PC-3 (cell line): ENCODE data around the gene SESN1. TPM values are rescaled to one million over a fixed set of nuclear protein-coding genes. Genes with fewer than 3 reads are reported as not detected.

Experiments used
- ATAC-seq: fragments of 200-7000 bp; cut with Tn5 transposase; 2 replicates; pipeline ENCODE4 v1.9.1; 2020; ENCODE audit warnings: mild to moderate bottlenecking, moderate library complexity
- BruUV-seq: library from RNA; stranded (reverse); fragments of 400-500 nt; replicated peaks from 2 replicates; lab custom pipeline; 2021; lab: Mats Ljungman, UMichigan
- CTCF ChIA-PET: fragments of 300-600 bp; sonication (Branson Sonifier 250); formaldehyde crosslinking; loops from one replicate; lab custom pipeline; 2022; ENCODE audit warnings: antibody characterized with exemption; lab: Charles Lee
- POLR2A ChIA-PET: fragments of 300-600 bp; sonication (Branson Sonifier 250); formaldehyde crosslinking; loops from one replicate; lab custom pipeline; 2022; ENCODE audit warnings: antibody characterized with exemption; ENCODE audit not compliant: unreplicated experiment; lab: Charles Lee
- DNase-seq: peaks from one replicate; pipeline ENCODE4 v3.0.0-alpha.2; 2015
- H2AFZ ChIP-seq: fragments of 300-600 bp; sonication (generic); 2 replicates; pipeline ENCODE4 v1.6.0; 2016; ENCODE audit warnings: antibody characterized with exemption, low read length
- H3F3A ChIP-seq: fragments of 300-600 bp; sonication (generic); one replicate; pipeline ENCODE4 v1.6.0; 2017; ENCODE audit warnings: antibody characterized with exemption, low read length, control low read depth, mild to moderate bottlenecking; ENCODE audit not compliant: unreplicated experiment
- H3K27ac ChIP-seq: fragments of 300-600 bp; sonication (generic); 2 replicates; pipeline ENCODE4 v1.5.1; 2016; ENCODE audit warnings: mild to moderate bottlenecking, low read length
- H3K27me3 ChIP-seq: fragments of 300-600 bp; sonication (generic); 2 replicates; pipeline ENCODE4 v1.6.1; 2016; ENCODE audit warnings: low read length, mixed read lengths
- H3K36me3 ChIP-seq: fragments of 300-600 bp; sonication (generic); 2 replicates; pipeline ENCODE4 v1.6.1; 2016; ENCODE audit warnings: low read depth, mixed run types, low read length, mixed read lengths
- H3K4me1 ChIP-seq: fragments of 300-600 bp; sonication (generic); 2 replicates; pipeline ENCODE4 v1.5.1; 2016; ENCODE audit warnings: low read length; ENCODE audit not compliant: insufficient read depth
- H3K4me2 ChIP-seq: fragments of 300-600 bp; sonication (generic); 2 replicates; pipeline ENCODE4 v1.6.0; 2016; ENCODE audit warnings: low read length
- H3K4me3 ChIP-seq: fragments of 300-600 bp; sonication (generic); 2 replicates; pipeline ENCODE4 v1.5.1; 2016; ENCODE audit warnings: mild to moderate bottlenecking, low read length, mixed read lengths
- H3K79me2 ChIP-seq: fragments of 300-600 bp; sonication (generic); 2 replicates; pipeline ENCODE4 v1.6.1; 2017; ENCODE audit warnings: low read length, mixed read lengths
- H3K9ac ChIP-seq: fragments of 300-600 bp; sonication (generic); 2 replicates; pipeline ENCODE4 v1.6.0; 2016; ENCODE audit warnings: mild to moderate bottlenecking, low read length
- H3K9me2 ChIP-seq: fragments of 300-600 bp; sonication (generic); replicated peaks from 2 replicates; pipeline ENCODE4 v1.6.1; 2016; ENCODE audit warnings: mixed run types, low read length, mixed read lengths
- H3K9me3 ChIP-seq: fragments of 300-600 bp; sonication (generic); 2 replicates; pipeline ENCODE4 v1.6.1; 2016; ENCODE audit warnings: low read length, mixed read lengths
- H4K20me1 ChIP-seq: fragments of 300-600 bp; sonication (generic); 2 replicates; pipeline ENCODE4 v1.6.1; 2016; ENCODE audit warnings: low read length, mixed read lengths
- CTCF ChIP-seq: fragments of 300-600 bp; sonication (generic); conservative IDR thresholded peaks from 2 replicates; pipeline ENCODE4 v1.5.1; 2017; ENCODE audit warnings: antibody characterized with exemption, low read depth, mild to moderate bottlenecking, low read length
- EZH2 ChIP-seq: fragments of 300-600 bp; sonication (generic); IDR thresholded peaks from one replicate; pipeline ENCODE4 v1.6.1; 2017; ENCODE audit warnings: antibody characterized with exemption, mild to moderate bottlenecking, low read length; ENCODE audit not compliant: unreplicated experiment
- EZH2phosphoT487 ChIP-seq: fragments of 300-600 bp; sonication (generic); IDR thresholded peaks from 2 replicates; pipeline ENCODE4 v1.6.1; 2018; ENCODE audit warnings: mild to moderate bottlenecking, antibody characterized with exemption, low read length, borderline replicate concordance
- intact Hi-C: fragments of 100-400 bp; cut with micrococcal nuclease; formaldehyde crosslinking; loops from 2 replicates; pipeline ENCODE4 v1.9.0; 2023
- total RNA-seq: library from RNA; depleted of rRNA; stranded (reverse); fragments of >200 nt; gene quantifications from 2 replicates; pipeline ENCODE4 v1.2.3, GENCODE V29; 2014

Gene SESN1
- total RNA-seq, 1 experiment from 2014 or later: 3.4 TPM

GRCh38 chr6:109056661-109057060 is 38.0 kb downstream of the SESN1 start:
- Histone ChIP-seq H3K36me3 (no peaks in the 10 kb centered on the region), H4K20me1 (no peaks in the 10 kb centered on the region), H3K4me2 (no peak overlapping the region), H3K4me1 (peaks cover 4% of the 10 kb centered on the region; the same call in 1 of the 2 replicates), H3K9me2 (no peaks in the 10 kb centered on the region), H3K9me3 (no peaks in the 10 kb centered on the region), H3K27me3 (no peaks in the 10 kb centered on the region), H2AFZ (no peak overlapping the region), H3K27ac (no peak overlapping the region), H3F3A (no peaks in the 10 kb centered on the region), H3K9ac (no peak overlapping the region), H3K4me3 (no peak overlapping the region), H3K79me2 (no peaks in the 10 kb centered on the region)
- ChIA-PET CTCF (no interaction called here), POLR2A (no interaction called here)
- no peak for DNase-seq
- intact Hi-C loops: loop anchor here (10.0 kb wide), 1 partner anchor 152 kb away; no protein-coding TSS in a partner anchor
- TF ChIP-seq CTCF (no peak), EZH2phosphoT487 (no peak), EZH2 (no peak)
- no TSS peak for BruUV-seq
- no peak for ATAC-seq

GRCh38 chr6:109055771-109056235 is 38.8 kb downstream of the SESN1 start:
- no peak overlapping the region for H3K27ac ChIP-seq
- POLR2A ChIA-PET: no interaction called here
- peaks cover 4% of the 10 kb centered on the region; the same call in 1 of the 2 replicates for H3K4me1 ChIP-seq
- no peaks in the 10 kb centered on the region for H3K9me2 ChIP-seq
- no peak for DNase-seq
- no peak overlapping the region for H3K9ac ChIP-seq
- intact Hi-C loops: loop anchor here (10.0 kb wide), 1 partner anchor 151 kb away; no protein-coding TSS in a partner anchor
- no peak overlapping the region for H3K4me2 ChIP-seq
- no peaks in the 10 kb centered on the region for H3K36me3 ChIP-seq
- CTCF ChIA-PET: no interaction called here
- H4K20me1 ChIP-seq: no peaks in the 10 kb centered on the region
- H2AFZ ChIP-seq: no peak overlapping the region
- H3F3A ChIP-seq: no peaks in the 10 kb centered on the region
- no peak overlapping the region for H3K4me3 ChIP-seq
- H3K79me2 ChIP-seq: no peaks in the 10 kb centered on the region
- TF ChIP-seq CTCF: no peak
- TF ChIP-seq EZH2phosphoT487: no peak
- TF ChIP-seq EZH2: no peak
- H3K9me3 ChIP-seq: no peaks in the 10 kb centered on the region
- no peak for ATAC-seq
- BruUV-seq: no TSS peak
- no peaks in the 10 kb centered on the region for H3K27me3 ChIP-seq

GRCh38 chr6:109053336-109053735 is 41.3 kb downstream of the SESN1 start:
- DNase-seq (no peak), ATAC-seq (no peak)
- POLR2A ChIA-PET: no interaction called here
- no peak overlapping the region for H3K4me2 ChIP-seq
- no peaks in the 10 kb centered on the region for H3K9me2 ChIP-seq
- H3K27me3 ChIP-seq: no peaks in the 10 kb centered on the region
- H4K20me1 ChIP-seq: no peaks in the 10 kb centered on the region
- no TSS peak for BruUV-seq
- no peaks in the 10 kb centered on the region for H3K36me3 ChIP-seq
- CTCF ChIA-PET: interaction anchor here (0.5 kb wide), 1 partner anchor 1076 kb away, joined by 3 read pairs; no protein-coding TSS in a partner anchor
- intact Hi-C loops: loop anchor here (10.0 kb wide), 1 partner anchor 149 kb away; no protein-coding TSS in a partner anchor
- no peaks in the 10 kb centered on the region for H3K4me1 ChIP-seq
- no peaks in the 10 kb centered on the region for H3K79me2 ChIP-seq
- H3K9ac ChIP-seq: no peak overlapping the region
- H3F3A ChIP-seq: no peaks in the 10 kb centered on the region
- no peak overlapping the region for H2AFZ ChIP-seq
- H3K27ac ChIP-seq: no peak overlapping the region
- H3K9me3 ChIP-seq: no peaks in the 10 kb centered on the region
- TF ChIP-seq CTCF (no peak), EZH2 (no peak), EZH2phosphoT487 (no peak)
- no peak overlapping the region for H3K4me3 ChIP-seq
